ENCODE results near the gene ACTL7A. TPM values are rescaled to one million over a fixed set of nuclear protein-coding genes. Genes with fewer than 3 reads are reported as not detected.

The ACTL7A gene
- total and polyA plus RNA-seq, 2 of the 13 experiments (the other 11 are each of a cell fraction or from before 2014, with no cell fraction given), result not detected

DNA sequence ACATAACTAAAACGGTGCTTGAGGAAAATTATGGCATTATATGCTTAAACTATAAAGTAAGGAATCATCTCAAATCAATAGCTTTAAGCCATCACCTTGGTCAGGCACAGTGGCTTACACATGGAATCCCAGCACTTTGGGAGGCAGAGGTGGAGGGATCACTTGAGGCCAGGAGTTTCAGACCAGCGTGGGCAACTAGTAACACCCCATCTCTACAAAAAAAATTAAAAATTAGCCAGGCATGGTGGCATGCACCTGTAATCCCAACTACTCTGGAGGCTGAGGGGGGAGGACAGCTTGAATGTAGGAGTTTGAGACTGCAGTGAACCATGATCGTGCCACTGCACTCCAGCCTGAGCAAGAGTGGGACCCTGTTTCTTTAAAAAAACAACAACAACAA is 22.6 kb downstream of the ACTL7A start (continued):
- TF ChIP-seq, protein P1, sequence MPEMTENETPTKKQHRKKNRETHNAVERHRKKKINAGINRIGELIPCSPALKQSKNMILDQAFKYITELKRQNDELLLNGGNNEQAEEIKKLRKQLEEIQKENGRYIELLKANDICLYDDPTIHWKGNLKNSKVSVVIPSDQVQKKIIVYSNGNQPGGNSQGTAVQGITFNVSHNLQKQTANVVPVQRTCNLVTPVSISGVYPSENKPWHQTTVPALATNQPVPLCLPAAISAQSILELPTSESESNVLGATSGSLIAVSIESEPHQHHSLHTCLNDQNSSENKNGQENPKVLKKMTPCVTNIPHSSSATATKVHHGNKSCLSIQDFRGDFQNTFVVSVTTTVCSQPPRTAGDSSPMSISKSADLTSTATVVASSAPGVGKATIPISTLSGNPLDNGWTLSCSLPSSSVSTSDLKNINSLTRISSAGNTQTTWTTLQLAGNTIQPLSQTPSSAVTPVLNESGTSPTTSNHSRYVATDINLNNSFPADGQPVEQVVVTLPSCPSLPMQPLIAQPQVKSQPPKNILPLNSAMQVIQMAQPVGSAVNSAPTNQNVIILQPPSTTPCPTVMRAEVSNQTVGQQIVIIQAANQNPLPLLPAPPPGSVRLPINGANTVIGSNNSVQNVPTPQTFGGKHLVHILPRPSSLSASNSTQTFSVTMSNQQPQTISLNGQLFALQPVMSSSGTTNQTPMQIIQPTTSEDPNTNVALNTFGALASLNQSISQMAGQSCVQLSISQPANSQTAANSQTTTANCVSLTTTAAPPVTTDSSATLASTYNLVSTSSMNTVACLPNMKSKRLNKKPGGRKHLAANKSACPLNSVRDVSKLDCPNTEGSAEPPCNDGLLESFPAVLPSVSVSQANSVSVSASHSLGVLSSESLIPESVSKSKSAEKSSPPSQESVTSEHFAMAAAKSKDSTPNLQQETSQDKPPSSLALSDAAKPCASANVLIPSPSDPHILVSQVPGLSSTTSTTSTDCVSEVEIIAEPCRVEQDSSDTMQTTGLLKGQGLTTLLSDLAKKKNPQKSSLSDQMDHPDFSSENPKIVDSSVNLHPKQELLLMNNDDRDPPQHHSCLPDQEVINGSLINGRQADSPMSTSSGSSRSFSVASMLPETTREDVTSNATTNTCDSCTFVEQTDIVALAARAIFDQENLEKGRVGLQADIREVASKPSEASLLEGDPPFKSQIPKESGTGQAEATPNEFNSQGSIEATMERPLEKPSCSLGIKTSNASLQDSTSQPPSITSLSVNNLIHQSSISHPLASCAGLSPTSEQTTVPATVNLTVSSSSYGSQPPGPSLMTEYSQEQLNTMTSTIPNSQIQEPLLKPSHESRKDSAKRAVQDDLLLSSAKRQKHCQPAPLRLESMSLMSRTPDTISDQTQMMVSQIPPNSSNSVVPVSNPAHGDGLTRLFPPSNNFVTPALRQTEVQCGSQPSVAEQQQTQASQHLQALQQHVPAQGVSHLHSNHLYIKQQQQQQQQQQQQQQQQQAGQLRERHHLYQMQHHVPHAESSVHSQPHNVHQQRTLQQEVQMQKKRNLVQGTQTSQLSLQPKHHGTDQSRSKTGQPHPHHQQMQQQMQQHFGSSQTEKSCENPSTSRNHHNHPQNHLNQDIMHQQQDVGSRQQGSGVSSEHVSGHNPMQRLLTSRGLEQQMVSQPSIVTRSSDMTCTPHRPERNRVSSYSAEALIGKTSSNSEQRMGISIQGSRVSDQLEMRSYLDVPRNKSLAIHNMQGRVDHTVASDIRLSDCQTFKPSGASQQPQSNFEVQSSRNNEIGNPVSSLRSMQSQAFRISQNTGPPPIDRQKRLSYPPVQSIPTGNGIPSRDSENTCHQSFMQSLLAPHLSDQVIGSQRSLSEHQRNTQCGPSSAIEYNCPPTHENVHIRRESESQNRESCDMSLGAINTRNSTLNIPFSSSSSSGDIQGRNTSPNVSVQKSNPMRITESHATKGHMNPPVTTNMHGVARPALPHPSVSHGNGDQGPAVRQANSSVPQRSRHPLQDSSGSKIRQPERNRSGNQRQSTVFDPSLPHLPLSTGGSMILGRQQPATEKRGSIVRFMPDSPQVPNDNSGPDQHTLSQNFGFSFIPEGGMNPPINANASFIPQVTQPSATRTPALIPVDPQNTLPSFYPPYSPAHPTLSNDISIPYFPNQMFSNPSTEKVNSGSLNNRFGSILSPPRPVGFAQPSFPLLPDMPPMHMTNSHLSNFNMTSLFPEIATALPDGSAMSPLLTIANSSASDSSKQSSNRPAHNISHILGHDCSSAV (CRISPR knock-in tag; IDR thresholded peaks at IDR 0.05; ENCODE audit: borderline replicate concordance), result no peak
- TF ChIP-seq, protein P2, sequence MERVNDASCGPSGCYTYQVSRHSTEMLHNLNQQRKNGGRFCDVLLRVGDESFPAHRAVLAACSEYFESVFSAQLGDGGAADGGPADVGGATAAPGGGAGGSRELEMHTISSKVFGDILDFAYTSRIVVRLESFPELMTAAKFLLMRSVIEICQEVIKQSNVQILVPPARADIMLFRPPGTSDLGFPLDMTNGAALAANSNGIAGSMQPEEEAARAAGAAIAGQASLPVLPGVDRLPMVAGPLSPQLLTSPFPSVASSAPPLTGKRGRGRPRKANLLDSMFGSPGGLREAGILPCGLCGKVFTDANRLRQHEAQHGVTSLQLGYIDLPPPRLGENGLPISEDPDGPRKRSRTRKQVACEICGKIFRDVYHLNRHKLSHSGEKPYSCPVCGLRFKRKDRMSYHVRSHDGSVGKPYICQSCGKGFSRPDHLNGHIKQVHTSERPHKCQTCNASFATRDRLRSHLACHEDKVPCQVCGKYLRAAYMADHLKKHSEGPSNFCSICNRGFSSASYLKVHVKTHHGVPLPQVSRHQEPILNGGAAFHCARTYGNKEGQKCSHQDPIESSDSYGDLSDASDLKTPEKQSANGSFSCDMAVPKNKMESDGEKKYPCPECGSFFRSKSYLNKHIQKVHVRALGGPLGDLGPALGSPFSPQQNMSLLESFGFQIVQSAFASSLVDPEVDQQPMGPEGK (CRISPR knock-in tag; IDR thresholded peaks at IDR 0.05), result peak; percentile 54
- TF ChIP-seq ZNF121 (CRISPR knock-in tag; IDR thresholded peaks at IDR 0.05), result peak; percentile 21; the same call in 1 of the 2 replicates
- peak; percentile 38; the same call in 1 of the 2 replicates for TF ChIP-seq FOXK1 (CRISPR knock-in tag; IDR thresholded peaks at IDR 0.05; ENCODE audit: borderline replicate concordance, low read depth)
- TF ChIP-seq KAT7 (CRISPR knock-in tag; IDR thresholded peaks at IDR 0.05; ENCODE audit: borderline replicate concordance), result 0 out of 2 replicates have a peak, but pooled peaks have one; percentile 79
- peak in 1 of 2 experiments; percentile 39; a peak in 1 of 4 replicates for TF ChIP-seq EP300 (IDR thresholded peaks at IDR 0.05; ENCODE audit: low read depth in 2 of 2, low read length in 2 of 2)
- no peak for TF ChIP-seq EP300 (CRISPR knock-in tag; IDR thresholded peaks at IDR 0.05; ENCODE audit: borderline replicate concordance)
- TF ChIP-seq ZNF235 (CRISPR knock-in tag; IDR thresholded peaks at IDR 0.05; ENCODE audit: borderline replicate concordance), result no peak
- peak; percentile 83 for TF ChIP-seq ZC3H4 (CRISPR knock-in tag; IDR thresholded peaks at IDR 0.05; ENCODE audit: borderline replicate concordance)
- no peak for TF ChIP-seq ZNF709 (CRISPR knock-in tag; IDR thresholded peaks at IDR 0.05)
- no peak for TF ChIP-seq TCF7 (IDR thresholded peaks at IDR 0.05; ENCODE audit: low read depth)
- no peak for TF ChIP-seq SOX13 (IDR thresholded peaks at IDR 0.05)
- TF ChIP-seq SOX13 (CRISPR knock-in tag; conservative IDR thresholded peaks at IDR 0.05 in 1 of 2, IDR thresholded peaks at IDR 0.05 in 1 of 2), result peak in 1 of 2 experiments; percentile 38; a peak in 1 of 4 replicates
- TF ChIP-seq, protein P3, sequence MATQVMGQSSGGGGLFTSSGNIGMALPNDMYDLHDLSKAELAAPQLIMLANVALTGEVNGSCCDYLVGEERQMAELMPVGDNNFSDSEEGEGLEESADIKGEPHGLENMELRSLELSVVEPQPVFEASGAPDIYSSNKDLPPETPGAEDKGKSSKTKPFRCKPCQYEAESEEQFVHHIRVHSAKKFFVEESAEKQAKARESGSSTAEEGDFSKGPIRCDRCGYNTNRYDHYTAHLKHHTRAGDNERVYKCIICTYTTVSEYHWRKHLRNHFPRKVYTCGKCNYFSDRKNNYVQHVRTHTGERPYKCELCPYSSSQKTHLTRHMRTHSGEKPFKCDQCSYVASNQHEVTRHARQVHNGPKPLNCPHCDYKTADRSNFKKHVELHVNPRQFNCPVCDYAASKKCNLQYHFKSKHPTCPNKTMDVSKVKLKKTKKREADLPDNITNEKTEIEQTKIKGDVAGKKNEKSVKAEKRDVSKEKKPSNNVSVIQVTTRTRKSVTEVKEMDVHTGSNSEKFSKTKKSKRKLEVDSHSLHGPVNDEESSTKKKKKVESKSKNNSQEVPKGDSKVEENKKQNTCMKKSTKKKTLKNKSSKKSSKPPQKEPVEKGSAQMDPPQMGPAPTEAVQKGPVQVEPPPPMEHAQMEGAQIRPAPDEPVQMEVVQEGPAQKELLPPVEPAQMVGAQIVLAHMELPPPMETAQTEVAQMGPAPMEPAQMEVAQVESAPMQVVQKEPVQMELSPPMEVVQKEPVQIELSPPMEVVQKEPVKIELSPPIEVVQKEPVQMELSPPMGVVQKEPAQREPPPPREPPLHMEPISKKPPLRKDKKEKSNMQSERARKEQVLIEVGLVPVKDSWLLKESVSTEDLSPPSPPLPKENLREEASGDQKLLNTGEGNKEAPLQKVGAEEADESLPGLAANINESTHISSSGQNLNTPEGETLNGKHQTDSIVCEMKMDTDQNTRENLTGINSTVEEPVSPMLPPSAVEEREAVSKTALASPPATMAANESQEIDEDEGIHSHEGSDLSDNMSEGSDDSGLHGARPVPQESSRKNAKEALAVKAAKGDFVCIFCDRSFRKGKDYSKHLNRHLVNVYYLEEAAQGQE (IDR thresholded peaks at IDR 0.05; ENCODE audit: borderline replicate concordance in 1 of 2, low read depth in 1 of 2, low read length in 2 of 2), result no peak
- no peak for TF ChIP-seq FOXP1 (IDR thresholded peaks at IDR 0.05)
- peak; percentile 17; the same call in 1 of the 2 replicates for TF ChIP-seq FOXP1 (CRISPR knock-in tag; IDR thresholded peaks at IDR 0.05)
- peak; percentile 86 for TF ChIP-seq POLR2G (IDR thresholded peaks at IDR 0.05; ENCODE audit: low read depth, low read length)

Data from HepG2 (cell line).